HG02981 (cell line): ENCODE results near the gene NCBP3.
"Not testable (repeated sequence)": the region's sequence is repeated elsewhere in the genome, so short reads cannot be mapped to it uniquely, and the experiment has no call there.

Source experiments
- ATAC-seq: cut with Tn5 transposase; IDR thresholded peaks from one replicate; pipeline ENCODE4 v1.9.1; 2021; ENCODE audit warnings: mild to moderate bottlenecking, moderate library complexity; ENCODE audit not compliant: unreplicated experiment

NCBP3 gene

GRCh38 chr17:3880983-3881382 is 34.9 kb upstream of the NCBP3 start:
- no peak for ATAC-seq

- ATAC-seq: no peak
Measured at GRCh38 chr17:3879591-3880417, 33.8 kb upstream of the NCBP3 start.

DNA sequence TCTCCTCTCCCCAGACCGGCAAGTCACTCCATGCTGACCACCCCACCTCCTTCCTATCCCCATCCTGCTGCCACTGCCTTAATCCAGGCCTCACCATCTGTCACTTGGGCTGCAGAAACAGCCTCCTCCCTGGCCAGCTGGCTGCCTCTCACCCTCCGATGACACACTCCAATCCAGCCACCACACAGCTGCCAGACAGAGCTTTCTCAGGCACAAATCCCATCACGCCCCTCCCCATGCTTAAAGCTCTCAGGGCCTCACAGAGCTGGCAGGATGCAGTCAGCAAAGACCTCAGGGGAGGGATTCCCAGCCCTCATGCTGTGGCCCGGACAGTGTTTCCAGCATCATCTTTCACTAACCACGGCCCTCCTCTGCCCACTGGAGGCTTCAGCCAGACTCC is 33.1 kb upstream of the NCBP3 start:
- ATAC-seq: no peak

GRCh38 chr17:3877220-3877619 is 31.2 kb upstream of the NCBP3 start:
- ATAC-seq: no peak

GRCh38 chr17:3875317-3875716 is 29.3 kb upstream of the NCBP3 start:
- ATAC-seq: no peak

DNA sequence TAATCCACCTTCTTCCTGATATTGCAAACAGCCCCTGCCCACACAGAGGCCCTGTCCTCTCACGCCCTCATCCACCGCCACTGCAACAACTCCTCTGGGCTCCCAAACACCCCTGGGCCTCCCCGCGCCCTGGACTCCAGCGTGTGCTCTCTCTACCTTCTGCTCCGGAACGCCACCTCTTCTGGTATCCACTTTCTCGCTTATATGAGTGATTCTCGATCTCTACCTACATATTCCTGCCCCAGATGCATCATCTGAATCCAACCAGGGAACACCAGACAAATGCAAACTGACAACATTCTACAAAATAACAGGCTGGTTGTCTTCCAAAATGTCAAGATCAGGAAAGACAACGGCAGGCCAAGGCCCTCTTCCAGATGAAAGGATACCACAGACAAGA is 27.8 kb upstream of the NCBP3 start:
- ATAC-seq: no peak

GRCh38 chr17:3870871-3871306 is 24.8 kb upstream of the NCBP3 start:
- no peak for ATAC-seq

DNA sequence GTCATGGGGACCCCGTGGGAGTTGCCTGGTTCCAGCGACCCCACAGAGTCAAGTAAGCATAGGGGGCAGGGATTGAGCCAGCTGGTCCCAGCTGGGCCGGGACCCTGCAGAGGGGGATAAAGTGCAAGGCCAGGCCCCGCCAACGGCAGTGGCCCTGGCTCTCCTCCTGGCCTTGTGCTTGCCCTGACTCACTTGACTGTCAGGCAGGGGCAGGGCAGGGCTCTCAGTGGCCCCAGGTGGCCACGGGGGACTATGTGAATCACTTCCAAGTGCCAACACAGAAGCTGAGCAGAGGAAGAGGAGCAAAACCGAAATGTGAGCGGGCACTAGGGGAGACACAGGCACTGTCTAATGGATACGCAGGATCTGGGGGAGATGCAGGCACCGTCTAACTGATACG is 21.6 kb upstream of the NCBP3 start:
- ATAC-seq: no peak

DNA sequence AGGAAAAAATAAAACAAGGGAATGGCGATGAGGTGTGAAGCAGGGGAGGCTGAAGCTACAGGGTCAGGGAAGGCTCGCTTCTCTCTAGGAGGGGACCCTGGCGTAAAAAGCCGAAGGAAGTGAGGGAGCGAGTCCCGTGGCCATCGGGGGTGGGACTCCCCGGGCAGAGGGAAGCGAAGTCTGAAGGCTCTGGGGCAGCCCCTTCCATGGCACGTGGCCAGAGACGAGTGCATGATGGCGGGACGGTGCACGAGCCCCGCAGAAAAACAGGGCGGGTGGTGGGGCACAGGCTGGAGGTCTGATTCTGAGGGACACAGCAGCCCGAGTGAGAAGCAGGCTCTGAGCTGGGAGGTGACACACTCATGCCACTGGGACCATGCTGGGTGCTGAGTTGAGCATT is 21.1 kb upstream of the NCBP3 start:
- ATAC-seq: no peak

GRCh38 chr17:3866276-3866675 is 20.2 kb upstream of the NCBP3 start:
- no peak for ATAC-seq

DNA sequence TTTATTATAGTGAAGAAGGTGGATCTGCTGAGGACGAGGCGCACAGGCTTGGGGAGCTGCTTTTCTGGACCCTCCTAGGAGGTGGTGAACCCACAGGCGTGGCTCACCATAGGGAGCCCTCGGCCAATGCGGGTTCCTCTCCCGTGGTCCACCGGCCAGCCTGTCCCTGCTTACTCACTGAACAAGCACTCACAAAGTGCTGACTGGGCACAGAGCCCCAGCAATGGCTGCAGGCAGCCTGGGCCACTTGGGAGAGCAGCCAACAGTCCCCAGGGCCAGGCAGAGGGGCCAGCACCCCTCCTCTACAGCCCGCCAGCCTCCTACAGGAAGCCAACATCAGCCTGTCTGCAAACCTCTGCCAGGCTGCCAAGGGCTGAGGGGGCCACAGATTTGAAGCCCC is 19.1 kb upstream of the NCBP3 start:
- ATAC-seq: no peak

GRCh38 chr17:3864534-3864933 is 18.5 kb upstream of the NCBP3 start:
- no peak for ATAC-seq

- no peak for ATAC-seq
Measured at GRCh38 chr17:3861761-3862681, 16.0 kb upstream of the NCBP3 start.

DNA sequence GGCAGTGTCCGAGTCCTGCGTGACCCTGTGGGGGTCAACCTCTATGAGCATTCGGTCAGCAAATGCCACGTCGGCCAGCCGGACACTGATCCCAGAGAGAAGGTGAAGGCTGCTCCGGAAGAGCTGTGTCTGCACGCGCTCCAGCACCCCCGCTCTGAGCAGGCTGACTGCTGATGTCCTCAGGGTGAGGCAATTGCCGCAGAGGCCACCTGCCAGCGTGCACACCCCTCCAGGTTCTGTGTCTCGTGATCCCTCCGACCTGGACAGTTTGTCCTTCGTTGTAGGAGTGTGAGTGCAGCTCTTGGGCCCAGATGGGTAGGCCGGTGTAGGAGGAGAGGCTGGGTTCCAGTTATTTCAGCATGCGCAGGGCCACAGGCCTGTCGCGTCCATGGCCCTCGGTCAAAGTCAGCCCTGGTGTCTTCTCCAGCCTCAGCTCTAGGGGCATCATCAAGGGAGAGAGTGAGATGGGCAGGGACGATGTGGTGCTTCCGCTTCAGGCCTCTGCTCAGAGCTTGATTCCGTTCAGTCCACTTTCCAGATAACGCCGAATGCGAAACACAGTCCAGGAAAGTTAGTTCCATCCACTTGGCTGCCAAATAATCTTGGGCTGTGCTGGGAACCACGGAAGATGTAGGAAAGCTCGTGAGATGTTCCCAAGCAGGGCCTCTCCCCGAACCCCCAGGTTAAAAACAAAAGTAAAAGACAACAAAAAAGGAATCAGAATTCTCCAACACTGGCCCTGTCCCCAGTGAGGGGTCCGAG is 15.1 kb upstream of the NCBP3 start:
- ATAC-seq: no peak

DNA sequence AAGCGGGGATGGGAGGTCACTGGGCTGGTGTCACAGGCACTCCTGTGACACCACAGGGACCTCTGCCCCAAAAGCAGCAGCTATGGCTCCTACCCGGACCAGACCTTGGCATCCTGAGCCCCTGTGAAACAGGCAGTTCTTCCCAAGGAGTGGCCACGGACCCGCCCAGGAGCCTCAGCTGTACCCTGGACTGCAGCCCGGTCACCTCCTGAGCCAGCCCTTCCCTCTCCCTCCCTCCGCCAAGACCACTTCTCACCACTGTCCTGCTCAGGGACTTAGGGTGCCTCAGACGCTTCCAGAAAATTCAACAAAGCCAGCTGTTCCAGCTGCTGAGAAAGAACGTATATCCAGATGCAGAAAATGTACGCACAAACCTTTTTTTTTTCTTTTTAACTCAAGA is 13.9 kb upstream of the NCBP3 start:
- no peak for ATAC-seq

GRCh38 chr17:3857261-3858105 is 11.4 kb upstream of the NCBP3 start:
- ATAC-seq: no peak

DNA sequence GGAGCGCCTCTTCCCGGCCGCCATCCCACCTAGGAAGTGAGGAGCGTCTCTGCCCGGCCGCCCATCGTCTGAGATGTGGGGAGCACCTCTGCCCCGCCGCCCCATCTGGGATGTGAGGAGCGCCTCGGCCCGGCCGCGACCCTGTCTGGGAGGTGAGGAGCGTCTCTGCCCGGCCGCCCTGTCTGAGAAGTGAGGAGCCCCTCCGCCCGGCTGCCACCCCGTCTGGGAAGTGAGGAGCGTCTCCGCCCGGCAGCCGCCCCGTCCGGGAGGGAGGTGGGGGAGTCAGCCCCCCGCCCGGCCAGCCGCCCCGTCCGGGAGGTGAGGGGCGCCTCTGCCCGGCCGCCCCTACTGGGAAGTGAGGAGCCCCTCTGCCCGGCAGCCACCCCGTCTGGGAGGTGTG is 8.2 kb upstream of the NCBP3 start:
- not testable (repeated sequence) for ATAC-seq

DNA sequence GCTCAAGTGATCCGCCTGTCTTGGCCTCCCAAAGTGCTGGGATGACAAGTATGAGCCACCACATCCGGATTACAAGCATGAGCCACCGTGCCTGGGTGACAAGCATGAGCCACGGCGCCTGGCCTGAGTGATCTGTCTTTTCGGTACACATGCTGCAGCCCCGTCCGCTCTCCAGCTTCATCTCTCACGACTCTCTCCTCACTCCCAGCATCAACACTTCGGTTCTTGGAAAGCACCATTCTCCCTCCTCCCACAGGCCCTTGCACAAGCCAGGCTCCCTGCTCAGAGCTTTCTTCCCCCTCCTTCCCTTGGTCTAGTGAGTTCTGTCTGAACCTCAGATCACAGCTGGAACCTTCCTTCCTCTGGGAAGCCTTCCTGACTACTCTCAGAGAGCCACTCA is 6.5 kb upstream of the NCBP3 start:
- ATAC-seq: no peak

- ATAC-seq: no peak
Measured at GRCh38 chr17:3851461-3852100, 5.5 kb upstream of the NCBP3 start.
